ENCODE results near the gene N4BP2L1. TPM values are rescaled to one million over a fixed set of nuclear protein-coding genes. Genes with fewer than 3 reads are reported as not detected.

Gene N4BP2L1
- total RNA-seq, 1 donor from 2014 or later, result 25.3 TPM

Other genes with a start within 250 kb of the N4BP2L1 start
- gene ZAR1L, start 112.8 kb downstream of the N4BP2L1 start, total RNA-seq, result not detected
- gene BRCA2, start 112.6 kb downstream of the N4BP2L1 start, total RNA-seq, result 3.6 TPM
- gene N4BP2L2, start 110.7 kb upstream of the N4BP2L1 start, total RNA-seq, result 168 TPM
- gene PDS5B, start 158.3 kb upstream of the N4BP2L1 start, total RNA-seq, result 49.6 TPM

Measured in upper lobe of right lung (tissue), 1 donor.